GM19099 (cell line): Measurements from ENCODE around the gene TFDP1.

ENCODE experiments used
- POLR2A ChIP-seq: IDR thresholded peaks from 3 replicates; pipeline ENCODE4 v1.6.1; 2011; ENCODE audit warnings: low read depth; ENCODE audit not compliant: insufficient read length; ENCODE audit errors: extremely low read depth

Gene TFDP1

DNA sequence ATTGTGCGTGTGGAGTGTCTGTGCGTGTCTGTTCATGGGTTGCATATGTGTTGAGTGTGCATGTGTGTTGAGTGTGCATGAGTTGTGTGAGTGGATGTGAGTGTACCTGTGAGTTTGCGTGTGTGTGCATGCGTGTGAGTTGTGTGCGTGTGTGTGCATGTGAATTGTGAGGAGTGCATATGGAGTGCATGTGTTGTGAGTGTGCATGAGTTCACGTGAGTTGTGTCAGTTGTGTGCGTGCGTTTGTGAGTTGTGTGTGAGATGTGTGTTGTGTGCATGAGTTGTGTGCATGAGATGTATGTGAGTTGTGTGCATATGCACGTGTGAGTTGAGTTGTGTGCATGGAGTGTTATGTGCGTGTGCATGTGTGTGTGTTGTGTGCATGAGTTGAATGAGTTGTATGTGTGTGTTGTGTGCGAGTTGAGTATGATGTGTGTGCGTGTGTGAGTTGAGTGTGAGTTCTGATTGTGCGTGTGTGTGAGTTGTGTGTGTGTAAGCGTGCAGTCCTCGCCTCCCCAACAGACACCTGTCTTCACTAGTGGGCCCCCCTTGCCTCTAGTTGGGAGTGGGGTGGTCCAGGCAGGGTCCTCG, 29.3 kb downstream of the TFDP1 start:
- TF ChIP-seq POLR2A: no peak

DNA sequence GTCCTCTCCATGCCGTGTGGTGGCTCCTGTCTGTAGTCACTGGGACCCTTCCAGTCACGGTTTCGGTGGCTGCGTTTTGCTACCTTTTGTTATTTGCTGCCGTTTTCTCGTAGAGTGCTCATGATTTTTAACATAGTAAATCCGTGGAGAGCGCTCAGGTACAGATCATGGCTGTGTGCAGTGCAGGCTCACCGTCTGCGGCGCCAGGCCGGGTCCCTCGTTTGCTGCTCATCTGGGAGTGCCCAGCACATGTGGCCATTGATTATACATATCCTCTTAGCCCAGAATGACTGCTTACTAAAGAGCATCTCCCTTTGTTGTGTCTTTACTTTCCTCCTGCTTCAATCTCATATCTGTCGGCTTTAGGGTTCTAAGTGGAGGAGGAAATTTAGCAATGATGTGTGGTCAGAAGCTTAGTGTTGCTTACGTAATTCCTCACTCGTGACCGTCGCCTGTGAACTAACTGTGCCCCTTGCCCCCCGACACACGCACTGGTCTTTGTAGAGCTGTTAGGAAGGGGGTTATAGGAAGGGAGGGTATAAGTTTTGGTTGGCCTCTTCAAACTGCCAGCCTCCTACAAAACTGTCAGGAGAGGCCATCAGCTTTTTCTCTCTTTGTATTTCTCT, 31.8 kb downstream of the TFDP1 start:
- no peak for TF ChIP-seq POLR2A

DNA sequence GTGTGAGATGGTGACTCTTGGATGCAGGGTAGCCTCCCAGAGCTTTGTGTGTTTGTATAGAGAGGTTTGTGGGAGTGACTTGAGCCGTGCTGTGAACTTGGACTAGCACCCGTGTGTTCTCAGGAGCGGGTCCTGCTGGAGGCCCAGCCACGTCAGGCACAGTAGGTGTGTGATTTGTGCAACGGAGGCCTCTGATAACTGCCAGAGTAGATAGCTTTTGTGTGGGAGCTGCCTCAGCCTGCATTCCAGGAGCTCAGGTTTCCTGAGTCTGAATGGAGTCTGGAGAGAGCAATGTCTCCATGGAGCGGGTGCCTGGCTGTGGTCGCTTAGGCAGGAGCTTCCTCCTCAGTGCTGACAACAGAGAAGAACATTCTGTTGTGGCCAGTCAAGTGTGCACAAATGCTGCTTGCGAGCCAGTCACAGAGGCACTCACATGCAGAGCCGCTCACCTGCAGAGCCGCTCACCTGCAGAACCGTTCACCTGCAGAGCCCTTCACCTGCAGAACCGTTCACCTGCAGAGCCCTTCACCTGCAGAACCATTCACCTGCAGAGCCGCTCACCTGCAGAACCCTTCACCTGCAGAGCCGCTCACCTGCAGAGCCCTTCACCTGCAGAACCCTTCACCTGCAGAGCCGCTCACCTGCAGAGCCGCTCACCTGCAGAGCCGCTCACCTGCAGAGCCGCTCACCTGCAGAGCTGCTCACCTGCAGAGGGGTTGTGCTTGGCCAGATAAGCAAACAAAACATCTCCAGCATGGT, 32.6 kb downstream of the TFDP1 start:
- no peak for TF ChIP-seq POLR2A

DNA sequence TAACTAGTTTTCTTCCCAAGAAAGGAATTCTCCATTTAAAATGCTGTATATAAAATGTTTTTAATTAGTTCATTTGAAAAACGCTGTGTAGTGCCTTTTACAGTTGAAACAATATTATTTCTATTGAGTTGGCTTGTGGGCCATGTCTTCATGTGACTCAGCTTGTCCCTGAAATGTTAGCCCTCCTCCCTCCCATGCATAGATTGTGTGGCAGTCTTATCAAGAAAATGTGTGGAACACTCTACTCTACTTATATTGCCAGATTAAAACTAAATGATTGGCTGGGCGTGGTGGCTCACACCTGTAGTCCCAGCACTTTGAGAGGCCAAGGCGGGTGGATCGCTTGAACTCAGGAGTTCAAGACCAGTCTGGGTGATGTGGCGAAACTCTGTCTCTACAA, 33.4 kb downstream of the TFDP1 start:
- no peak for TF ChIP-seq POLR2A

DNA sequence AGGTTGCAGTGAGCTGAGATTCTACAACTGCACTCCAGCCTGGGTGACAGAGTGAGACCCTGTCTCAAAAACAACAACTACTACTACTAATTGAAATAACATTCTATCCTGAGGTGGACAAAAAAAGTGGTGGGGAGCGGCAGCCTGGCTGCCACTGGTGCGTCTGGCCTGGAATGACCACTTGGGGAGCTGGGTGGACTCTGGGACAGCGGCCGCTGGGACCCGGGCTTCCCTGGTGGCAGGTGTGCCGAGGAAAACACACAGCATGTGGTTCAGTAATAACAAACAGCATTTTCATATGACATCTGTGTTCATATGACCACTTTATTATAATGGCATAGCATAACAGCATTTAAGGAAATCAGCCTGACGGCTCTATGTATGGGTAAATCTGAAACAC, 33.9 kb downstream of the TFDP1 start:
- TF ChIP-seq POLR2A: no peak

DNA sequence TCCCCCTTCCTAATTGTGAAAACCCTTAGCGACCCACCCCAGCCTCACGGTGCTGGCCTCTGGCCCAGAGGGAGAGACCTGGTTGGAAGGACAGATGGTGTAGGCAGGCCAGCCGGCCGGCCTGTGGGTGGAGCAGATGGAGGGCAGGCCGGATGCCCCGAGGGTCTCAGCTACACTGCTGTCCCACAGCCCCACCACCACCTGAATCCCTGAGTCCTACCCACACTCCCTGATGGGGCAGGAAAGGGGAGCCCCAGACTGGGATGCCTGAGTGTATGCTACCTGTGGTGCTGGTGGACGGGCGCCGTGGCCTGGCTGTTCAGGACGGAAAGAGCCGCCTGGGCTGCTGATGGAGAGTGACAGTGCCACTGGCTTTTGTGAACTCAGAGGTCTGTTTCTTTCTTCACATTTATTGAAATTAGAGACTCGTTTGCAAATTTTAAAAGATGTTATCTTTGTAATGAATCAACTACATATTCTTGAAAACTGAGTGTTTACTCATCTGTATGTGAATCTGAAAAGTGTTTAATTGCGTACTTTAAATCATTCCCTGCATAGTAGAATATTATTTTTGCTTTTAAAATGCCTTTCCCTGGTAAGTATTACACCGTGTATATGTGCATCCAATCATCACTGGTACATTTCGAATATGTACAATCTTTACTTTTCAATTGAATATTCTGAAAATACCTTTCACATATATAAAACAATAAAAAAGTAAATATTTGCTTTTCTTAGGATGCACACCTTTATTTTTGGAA, 35.7 kb downstream of the TFDP1 start:
- TF ChIP-seq POLR2A: no peak

DNA sequence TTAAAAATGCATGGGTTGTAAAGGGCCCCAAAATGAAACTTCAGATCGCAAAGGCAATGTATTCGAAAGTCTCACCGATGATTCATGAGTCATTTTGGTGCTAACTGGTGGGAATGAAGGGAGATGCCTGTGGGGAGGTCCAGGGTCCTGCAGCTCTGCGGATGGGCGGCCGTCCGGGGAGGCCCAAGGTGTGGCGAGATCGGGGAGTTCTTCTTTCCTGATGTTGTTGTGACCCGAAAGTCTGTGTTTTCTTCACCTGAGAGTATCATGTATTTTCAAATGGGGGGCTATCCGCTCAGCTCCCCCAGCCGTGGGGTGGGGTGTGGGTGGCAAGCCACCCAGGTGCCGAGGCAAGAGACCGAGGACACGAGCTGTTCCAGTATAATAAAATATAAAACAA, 36.5 kb downstream of the TFDP1 start:
- TF ChIP-seq POLR2A: no peak

DNA sequence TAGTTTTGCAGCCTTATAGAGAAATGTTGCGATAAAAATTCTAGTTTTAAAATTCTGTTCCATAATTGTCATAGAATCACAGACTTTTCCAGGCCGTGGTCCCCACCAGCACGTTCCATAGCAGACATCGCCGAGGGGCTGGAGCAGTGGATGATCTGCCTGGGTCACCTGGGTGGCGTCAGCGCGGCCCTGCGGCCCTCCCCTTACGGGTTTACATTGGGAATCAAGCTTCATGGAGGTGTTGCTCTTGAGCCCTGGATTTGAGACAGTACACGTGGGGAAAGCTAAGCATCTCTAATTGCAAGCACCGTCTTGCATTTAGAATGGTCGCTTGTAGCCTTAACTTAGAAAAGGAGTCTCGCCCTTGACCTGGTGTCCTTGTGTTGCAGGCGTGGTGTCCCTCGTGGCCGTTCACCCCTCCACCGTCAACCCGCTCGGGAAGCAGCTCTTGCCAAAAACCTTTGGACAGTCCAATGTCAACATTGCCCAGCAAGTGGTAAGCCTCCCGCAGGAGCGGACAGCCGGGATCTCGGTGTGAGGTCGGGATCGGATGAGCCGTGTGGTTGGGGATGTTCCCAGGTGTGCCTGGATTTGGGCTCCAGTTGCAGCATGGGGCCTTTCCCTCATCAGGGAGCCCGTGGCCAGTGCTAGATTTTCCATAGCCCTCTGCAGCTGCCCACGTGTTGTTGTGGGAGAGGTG, 38.4 kb downstream of the TFDP1 start:
- TF ChIP-seq POLR2A: no peak

DNA sequence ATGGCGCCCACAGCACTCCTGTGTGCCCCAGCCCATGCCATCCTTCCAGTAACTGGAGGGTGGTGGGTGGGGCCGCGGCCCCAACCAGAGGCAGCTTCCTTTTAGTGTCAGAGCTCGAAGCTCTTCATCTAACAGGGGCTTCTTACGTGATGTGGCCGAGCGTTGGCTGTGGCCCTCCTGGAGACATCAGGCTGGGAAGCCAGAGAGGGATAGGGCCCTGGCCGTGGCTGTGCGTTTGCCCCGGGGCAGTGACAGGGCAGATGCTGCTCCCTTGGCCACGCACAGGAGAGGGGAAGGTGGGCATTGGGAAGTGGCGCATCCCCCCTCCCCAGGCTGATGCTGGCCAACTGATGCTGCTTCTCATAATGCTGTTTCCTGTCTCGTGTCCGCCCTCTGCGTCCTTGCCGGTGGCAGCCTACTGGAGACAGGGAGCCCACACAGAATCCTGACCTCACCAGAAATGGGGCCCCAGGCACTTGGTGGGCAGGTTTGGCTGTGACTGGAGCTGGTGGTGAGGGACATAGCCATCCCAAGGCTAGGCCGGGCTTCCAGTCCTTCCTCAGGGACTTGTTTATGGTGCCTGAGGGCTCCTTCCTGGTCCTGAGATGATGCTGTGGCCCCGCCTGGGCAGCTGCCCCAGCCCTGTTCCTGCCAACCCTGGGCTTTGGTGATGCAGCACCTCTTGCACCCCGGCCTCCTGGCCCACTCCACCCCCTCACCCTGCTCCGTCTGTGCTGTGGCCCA, 39.1 kb downstream of the TFDP1 start:
- no peak for TF ChIP-seq POLR2A

DNA sequence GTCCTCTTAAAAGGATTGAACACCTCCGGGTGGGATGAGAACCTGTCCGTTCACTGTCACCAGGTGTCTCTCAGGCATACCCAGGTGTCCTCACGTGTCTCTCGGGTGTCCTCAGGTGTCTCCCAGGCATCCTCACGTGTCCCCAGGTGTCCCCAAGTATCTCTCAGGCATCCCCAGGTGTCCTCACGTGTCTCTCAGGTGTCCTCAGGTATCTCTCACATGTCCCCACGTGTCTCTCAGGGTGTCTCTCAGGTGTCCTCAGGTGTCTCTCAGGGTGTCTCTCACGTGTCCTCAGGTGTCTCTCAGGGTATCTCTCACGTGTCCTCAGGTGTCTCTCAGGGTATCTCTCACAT, 39.7 kb downstream of the TFDP1 start:
- TF ChIP-seq POLR2A: no peak

DNA sequence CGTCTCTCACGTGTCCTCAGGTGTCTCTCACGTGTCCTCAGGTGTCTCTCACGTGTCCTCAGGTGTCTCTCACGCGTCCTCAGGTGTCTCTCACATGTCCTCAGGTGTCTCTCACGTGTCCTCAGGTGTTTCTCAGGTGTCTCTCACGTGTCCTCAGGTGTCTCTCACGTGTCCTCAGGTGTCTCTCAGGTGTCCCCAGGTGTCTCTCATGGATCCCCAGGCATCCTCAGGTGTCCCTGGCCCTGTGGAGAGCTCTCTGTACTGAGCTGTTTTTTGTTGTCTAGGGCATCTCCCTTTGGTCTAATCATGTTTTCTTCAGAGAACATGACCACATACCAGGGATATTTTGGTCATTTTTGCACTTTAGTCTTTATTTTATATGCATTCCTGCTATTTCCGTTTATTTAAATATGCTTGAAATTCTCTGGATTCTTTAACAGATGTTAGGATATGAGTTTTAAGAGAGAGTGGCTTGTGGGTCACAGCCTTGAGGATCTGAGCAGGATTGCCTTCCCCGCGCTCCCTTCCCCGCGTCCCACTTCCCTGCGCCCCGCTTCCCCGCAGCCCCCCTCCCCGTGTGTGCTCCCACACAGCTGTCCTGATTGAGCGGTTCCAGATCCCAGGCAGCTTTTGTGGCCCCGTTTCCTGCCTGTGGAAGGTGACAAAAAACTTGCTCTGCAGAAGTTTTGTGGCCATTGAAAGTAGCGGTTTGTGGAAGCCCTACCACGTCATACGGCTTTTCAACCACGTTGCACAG, 41.6 kb downstream of the TFDP1 start:
- no peak for TF ChIP-seq POLR2A

DNA sequence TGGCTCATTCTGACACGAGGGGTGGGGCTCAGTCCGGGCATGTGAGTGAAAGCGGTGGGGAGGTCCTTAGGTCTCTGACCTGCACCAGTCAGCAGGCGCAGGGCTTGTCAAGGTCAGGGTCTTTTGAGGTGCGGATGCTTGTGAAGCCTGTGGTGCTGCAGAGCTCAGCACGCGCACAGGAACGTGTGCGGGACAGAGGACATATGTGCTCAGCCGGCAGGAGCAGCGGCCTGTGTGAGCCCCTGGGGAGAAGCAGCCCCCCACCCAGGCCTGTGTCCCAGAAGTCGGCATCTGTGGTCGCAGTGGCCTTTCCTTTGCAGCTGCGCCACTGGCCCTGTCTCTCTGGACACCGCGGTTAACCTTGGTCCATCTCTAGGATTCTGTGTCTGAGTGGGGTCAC, 42.6 kb downstream of the TFDP1 start:
- no peak for TF ChIP-seq POLR2A
